GM18868 (cell line): ENCODE measurements around the gene PGRMC2.
"Not testable (repeated sequence)": the region's sequence is repeated elsewhere in the genome, so short reads cannot be mapped to it uniquely, and the experiment has no call there.

ENCODE experiments used
- ATAC-seq: cut with Tn5 transposase; IDR thresholded peaks from one replicate; pipeline ENCODE4 v1.9.1; 2021; ENCODE audit warnings: mild to moderate bottlenecking, moderate library complexity; ENCODE audit not compliant: unreplicated experiment

PGRMC2 gene

GRCh38 chr4:128271551-128271950 lies 16.1 kb downstream of the PGRMC2 start:
- no peak for ATAC-seq

- ATAC-seq, result no peak
These were observed 18.6 kb downstream of the PGRMC2 start for GRCh38 chr4:128268970-128269369.

DNA sequence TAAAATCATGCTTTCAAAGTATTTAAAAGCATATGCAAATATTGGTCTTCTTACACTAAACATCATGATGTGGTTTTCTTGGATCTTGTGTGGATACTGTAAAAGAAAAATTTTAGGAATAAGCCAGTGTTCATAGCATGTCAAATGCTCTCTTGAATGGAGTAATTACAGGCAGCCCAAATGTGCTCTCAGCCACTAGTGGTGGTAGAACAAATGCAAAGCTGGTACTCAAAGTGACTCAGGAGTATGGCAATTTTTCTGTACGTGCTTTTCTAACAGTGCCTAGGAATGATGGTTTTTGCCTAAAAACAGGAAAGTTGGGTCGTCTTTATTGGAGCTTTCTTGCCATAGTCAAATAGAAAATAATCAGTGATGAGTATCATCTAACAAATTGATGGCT lies 19.9 kb downstream of the PGRMC2 start:
- no peak for ATAC-seq

DNA sequence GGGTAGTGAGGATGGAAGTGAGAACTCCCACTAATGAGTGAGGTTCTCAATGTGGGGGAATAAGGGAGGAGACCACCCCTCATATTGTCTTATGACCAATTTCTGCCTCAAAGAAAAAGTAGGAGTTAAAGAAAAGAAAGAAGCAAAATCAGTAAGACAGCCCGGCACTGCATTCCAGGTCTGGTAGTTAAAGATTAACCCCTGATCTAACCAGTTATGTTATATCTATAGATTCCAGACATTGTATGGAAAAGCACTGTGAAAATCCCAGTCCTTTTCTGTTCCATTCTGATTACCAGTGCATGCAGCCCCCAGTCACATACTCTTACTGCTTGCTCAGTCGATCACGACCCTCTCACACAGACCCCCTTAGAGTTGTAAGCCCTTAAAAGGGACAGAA lies 20.4 kb downstream of the PGRMC2 start:
- not testable (repeated sequence) for ATAC-seq

DNA sequence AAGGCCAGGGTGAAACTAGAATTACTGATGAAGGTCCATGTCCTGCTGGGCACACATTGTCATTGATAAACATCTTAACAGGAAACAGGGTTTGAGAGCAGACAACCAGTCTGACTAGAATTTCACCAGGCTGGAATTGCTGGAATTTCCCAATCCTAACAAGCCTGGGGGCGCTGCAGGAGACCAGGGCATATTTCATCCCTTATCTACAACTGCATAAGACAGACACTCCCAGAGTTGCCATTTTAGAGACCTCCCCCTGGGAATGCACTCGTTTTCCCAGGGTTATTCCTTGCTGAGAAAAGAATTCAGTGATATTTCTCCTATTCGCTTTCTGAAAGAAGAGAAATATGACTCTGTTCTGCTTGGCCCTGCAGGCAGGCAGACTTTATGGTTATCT lies 22.1 kb downstream of the PGRMC2 start:
- not testable (repeated sequence) for ATAC-seq

DNA sequence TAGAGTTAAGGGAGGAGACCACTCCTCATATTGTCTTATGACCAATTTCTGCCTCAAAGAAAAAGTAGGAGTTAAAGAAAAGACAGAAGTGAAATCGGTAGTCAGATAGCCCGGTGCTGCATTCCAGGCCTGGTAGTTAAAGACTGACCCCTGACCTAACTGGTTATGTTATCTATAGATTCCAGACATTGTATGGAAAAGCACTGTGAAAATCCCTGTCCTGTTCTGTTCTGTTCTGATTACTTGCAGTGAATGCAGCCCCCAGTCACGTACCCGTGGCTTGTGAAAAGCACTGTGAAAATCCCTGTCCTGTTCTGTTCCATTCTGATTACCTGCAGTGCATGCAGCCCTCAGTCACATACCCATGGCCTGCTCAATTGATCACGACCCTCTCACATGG lies 27.7 kb downstream of the PGRMC2 start:
- not testable (repeated sequence) for ATAC-seq

- ATAC-seq, result not testable (repeated sequence)
These were observed 29.4 kb downstream of the PGRMC2 start for GRCh38 chr4:128258166-128258565.

GRCh38 chr4:128256539-128256938 lies 31.1 kb downstream of the PGRMC2 start:
- no peak for ATAC-seq

DNA sequence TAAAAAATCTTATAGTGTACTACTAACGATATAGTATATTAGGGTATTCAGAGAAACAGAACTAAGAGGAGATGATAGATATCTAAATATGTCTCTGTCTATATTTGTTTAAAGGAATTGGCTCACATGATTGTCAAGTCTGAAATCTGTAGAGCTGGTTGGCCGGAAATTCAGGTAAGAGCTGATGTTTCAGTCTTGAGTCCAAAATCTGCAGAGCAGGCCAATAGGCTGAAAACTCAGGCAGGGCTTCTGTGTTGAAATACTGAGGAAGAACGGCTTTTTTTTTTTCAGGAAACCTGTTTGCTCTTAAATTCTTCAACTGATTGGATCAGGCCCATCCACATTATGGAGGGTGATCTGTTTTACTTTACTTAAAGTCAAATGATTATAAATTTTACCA lies 31.7 kb downstream of the PGRMC2 start:
- no peak for ATAC-seq

DNA sequence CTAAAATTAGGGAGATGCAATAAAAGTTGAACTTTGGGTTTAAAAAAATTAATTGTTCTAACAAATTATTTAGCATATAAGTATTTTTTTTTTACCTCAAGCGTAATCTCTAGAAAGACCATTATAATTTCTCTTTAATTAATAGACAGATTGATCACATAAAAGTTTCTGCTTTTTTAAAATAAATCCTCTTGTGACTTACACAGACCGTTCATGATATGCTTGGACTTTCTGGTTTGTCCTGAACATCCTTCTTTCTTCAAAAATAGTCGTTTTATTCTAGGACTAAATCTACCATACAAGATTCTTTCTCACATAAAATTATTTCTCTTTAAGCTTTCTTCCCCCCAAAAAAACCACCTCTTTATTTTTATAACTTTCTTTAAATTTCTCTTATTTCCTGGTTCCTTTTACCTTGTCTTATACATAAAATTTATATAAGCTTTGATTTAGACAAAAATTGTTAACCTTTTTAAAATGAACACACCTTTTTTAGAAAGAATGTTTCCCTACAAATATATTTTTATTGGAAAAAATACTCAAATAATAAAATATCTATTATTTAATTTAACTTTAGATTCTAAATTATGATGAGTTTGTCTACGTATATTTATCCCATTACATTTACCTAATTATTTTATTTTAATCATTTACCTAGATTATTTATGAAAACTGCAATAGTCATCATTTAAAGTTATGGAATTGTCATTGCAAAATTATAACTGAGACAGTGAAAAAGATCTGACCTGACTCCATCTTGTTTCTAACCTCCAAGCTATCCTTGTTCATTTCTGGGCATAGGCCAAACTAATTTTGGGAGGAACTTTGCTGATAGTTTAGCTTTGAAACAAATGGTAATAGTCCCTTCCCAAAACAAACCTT lies 37.6 kb downstream of the PGRMC2 start:
- no peak for ATAC-seq

- ATAC-seq, result no peak
These were observed 39.7 kb downstream of the PGRMC2 start for GRCh38 chr4:128247906-128248305.

- not testable (repeated sequence) for ATAC-seq
These were observed 42.2 kb downstream of the PGRMC2 start for GRCh38 chr4:128245391-128245790.

DNA sequence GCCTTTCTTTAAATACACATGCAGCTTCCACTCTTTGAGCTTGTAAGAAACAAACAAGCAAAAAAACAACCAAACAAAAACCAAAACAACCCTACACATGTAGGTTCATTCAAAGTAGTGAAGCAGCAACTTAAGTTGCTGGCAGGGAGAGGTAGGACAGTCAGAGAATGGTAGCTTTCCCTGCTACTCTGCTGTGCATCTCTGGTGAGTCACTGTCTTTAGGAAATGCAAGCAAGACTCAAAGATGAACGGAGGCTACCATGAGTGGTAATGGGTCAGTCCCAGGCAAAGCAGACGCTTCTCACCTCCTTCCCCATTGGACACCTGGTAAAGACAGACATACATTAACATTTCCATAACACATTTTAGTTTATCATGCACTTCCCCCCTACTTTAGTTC lies 43.2 kb downstream of the PGRMC2 start:
- ATAC-seq, result no peak

DNA sequence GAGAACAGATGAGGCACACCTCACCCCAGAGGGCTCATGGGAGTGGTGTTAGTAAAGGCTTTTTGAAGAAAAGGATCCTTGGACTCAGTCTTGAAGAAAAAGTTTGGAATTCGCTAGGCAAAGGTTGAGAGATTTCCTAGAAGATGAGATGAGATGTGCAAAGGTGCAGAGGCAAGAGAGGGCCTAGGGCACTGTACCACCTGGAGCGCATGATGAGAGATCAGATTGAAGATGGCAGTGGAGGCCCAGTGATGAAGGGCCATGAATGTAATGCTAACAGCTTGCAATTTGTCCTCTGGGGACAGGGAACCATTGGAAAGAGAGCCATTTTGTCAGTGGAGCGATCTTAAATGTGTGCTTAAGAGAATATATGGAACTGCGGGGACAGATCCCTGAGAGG lies 45.0 kb downstream of the PGRMC2 start:
- ATAC-seq, result no peak

GRCh38 chr4:128241981-128242380 lies 45.6 kb downstream of the PGRMC2 start:
- ATAC-seq, result no peak

DNA sequence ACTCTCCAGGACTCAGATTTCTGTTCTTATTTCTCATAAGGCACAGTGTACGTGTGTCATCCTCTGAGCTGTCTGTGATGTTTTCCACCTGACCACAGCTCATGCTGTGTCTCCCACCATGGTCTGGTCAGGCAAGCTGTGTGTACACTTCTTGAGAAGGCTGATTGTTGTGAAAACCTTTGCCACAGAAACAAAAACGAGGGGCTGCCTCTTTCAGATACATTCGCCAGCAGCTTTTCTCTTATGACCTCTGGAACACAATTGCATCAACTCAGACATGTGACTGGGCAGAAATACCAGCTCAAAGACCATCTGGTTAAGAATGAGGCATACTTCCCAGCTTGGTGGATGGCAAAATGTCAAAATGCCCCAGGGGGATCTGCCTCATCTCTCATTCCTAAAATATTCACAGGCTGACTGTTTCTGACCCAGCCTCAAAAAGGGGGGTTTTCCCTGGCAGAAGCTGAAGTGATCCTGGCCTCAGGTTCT lies 46.1 kb downstream of the PGRMC2 start:
- ATAC-seq, result no peak

DNA sequence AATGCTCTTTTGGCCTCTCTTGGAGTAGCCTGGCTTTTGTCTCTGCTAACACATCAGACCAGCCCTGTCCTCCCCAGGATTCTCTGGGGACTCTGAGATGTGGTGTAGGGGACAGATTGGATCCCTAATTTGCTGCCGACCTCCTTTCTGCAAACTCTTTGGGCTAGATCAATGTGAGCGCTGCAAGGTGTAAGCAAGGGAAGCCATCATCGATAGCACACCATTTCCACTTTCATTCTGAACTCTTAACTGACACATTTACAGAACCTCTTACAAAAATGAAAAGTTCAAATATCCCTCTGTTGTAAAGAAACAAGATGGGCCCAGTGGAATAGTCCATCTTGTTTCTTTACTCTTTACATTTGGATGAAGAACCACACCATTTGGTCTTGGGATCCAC lies 46.6 kb downstream of the PGRMC2 start:
- ATAC-seq, result no peak

- ATAC-seq, result no peak
These were observed 52.8 kb downstream of the PGRMC2 start for GRCh38 chr4:128234836-128235235.

- ATAC-seq, result no peak
These were observed 54.9 kb downstream of the PGRMC2 start for GRCh38 chr4:128232719-128233118.

DNA sequence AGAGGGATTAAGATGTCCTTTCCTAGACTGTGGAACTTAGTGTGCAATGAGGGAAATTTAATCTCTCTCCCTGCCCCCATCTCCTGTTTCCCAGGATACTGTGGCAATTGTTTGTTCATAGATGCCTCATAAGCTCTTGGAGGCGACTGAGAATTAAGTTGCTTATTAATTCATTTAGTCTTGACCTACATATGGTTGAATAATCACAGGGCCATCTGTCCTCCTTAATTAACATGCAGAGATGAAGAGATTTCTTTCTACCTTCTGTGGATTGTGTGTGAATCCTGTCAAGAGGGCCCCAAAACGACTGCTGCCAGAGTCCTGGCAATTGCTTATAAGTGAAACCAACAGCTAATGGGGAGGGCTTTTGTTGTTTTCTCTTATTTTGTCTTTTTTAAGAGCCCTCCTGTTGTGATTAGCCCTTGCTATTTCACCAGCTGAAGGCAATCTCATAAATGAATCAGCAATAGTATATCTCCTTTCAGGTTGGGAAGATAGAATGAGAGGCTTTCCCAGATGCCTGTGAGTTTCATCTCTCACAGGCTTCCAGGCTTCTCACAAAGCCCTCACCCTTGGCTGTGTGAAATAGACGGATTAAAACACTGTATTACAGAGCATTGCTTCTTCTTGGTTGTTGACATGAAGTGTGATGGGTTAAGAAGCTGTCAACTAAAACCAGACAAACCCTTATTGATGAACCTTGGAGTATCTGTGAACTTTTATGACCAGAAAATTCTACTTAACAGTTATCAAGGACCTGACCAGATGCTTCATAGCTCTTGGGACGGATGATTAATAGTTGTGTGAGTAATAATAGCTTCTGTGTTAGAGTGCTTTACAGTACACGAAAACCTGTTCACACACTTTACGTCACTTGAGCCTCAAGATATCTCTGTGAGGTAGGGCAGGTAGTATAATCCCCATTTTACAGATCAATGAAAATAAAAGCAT lies 58.5 kb downstream of the PGRMC2 start:
- no peak for ATAC-seq

DNA sequence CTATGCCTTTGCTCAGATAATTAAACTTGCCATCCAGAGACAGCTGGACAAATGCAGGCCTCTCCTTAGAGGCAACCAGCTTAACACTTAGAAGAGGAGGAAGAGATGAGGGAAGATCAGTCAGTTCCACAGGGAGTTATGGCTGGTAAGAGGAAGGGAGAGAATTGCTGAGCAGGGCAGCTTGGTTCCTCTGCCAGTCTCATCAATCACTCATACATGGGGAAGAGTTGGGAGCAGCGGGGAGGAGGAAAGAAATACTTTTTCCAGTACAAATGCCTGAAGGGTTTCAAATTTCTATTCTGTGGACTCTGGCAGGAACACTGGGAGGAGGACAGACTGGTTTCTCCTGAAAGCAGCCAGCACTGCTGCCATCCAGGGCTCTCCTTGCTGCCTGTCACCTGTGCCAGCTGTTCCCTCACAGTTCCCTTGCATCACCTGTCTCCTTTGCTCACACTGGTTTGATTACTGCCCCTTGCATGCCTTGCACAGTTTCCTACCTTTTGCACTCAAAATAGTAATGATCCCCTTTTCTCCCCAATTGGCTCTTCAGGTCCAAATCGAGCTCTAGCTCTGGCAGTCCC lies 59.5 kb downstream of the PGRMC2 start:
- ATAC-seq, result no peak
